Fibroblast of villous mesenchyme (primary cell): Measurements from ENCODE around the gene XAB2. TPM values are rescaled to one million over a fixed set of nuclear protein-coding genes. Genes with fewer than 3 reads are reported as not detected.
"Not testable (repeated sequence)": the region's sequence is repeated elsewhere in the genome, so short reads cannot be mapped to it uniquely, and the experiment has no call there.

ENCODE experiments used
- DNase-seq: peaks from one replicate; pipeline ENCODE4 v3.0.0-alpha.2; 2010; ENCODE audit warnings: low read depth
- H3K4me3 ChIP-seq: 2 replicates; pipeline ENCODE4 v1.5.1; 2011; ENCODE audit warnings: low read depth, mild to moderate bottlenecking, low read length
- CTCF ChIP-seq: IDR thresholded peaks from 2 replicates; pipeline ENCODE4 v1.5.1; 2012; ENCODE audit warnings: low read depth, mild to moderate bottlenecking, low read length; ENCODE audit not compliant: insufficient read depth
- total RNA-seq: library from RNA; depleted of rRNA; stranded (reverse); fragments of >200 nt; gene quantifications from 2 replicates; pipeline ENCODE4 v1.2.3, GENCODE V29; 2012

XAB2 gene
- total RNA-seq, 1 donor, result 32.0 TPM

GRCh38 chr19:7650148-7650547 is 20.8 kb upstream of the XAB2 start:
- DNase-seq, result no peak
- H3K4me3 ChIP-seq, result no peak overlapping the region
- TF ChIP-seq CTCF, result no peak

GRCh38 chr19:7648265-7649014 is 19.1 kb upstream of the XAB2 start:
- no peak overlapping the region for H3K4me3 ChIP-seq
- DNase-seq, result no peak
- no peak for TF ChIP-seq CTCF

GRCh38 chr19:7647156-7647555 is 17.8 kb upstream of the XAB2 start:
- no peak for DNase-seq
- no peak for TF ChIP-seq CTCF
- no peak overlapping the region for H3K4me3 ChIP-seq

GRCh38 chr19:7646426-7646700 is 17.0 kb upstream of the XAB2 start:
- DNase-seq, result no peak
- H3K4me3 ChIP-seq, result no peak overlapping the region
- TF ChIP-seq CTCF, result no peak

GRCh38 chr19:7645656-7646425 is 16.5 kb upstream of the XAB2 start:
- no peak for TF ChIP-seq CTCF
- DNase-seq, result no peak

GRCh38 chr19:7645163-7645562 is 15.8 kb upstream of the XAB2 start:
- no peak for DNase-seq
- H3K4me3 ChIP-seq, result no peak overlapping the region
- no peak for TF ChIP-seq CTCF

More at GRCh38 chr19:7645656-7646425, 16.5 kb upstream of the XAB2 start:
- H3K4me3 ChIP-seq, result no peak overlapping the region

- no peak overlapping the region for H3K4me3 ChIP-seq
- no peak for TF ChIP-seq CTCF
- DNase-seq, result no peak
Measured at GRCh38 chr19:7644550-7644877, 15.2 kb upstream of the XAB2 start.

- H3K4me3 ChIP-seq, DNase-seq: not testable (repeated sequence)
Measured at GRCh38 chr19:7643629-7644549, 14.5 kb upstream of the XAB2 start.
